Measurements from ENCODE around the gene SAG. TPM values are rescaled to one million over a fixed set of nuclear protein-coding genes. Genes with fewer than 3 reads are reported as not detected.
A peak's percentile ranks its signal among the peaks of the same experiment; 100 is the strongest.

SAG gene
- total and polyA plus RNA-seq, 2 of the 13 experiments (the other 11 are each of a cell fraction or from before 2014, with no cell fraction given): not detected

GRCh38 chr2:233387667-233388528, 80.3 kb downstream of the SAG start (continued):
- TF ChIP-seq NAIF1 (CRISPR knock-in tag; IDR thresholded peaks at IDR 0.05; ENCODE audit: borderline replicate concordance): peak; percentile 31; the same call in 1 of the 2 replicates
- peak; percentile 90 for TF ChIP-seq REPIN1 (CRISPR knock-in tag; IDR thresholded peaks at IDR 0.05; ENCODE audit: borderline replicate concordance, low read depth)
- TF ChIP-seq KMT2A (CRISPR knock-in tag; IDR thresholded peaks at IDR 0.05): peak; percentile 80
- TF ChIP-seq NFRKB (IDR thresholded peaks at IDR 0.05): no peak
- no peak; the same call in 1 of the 2 replicates for TF ChIP-seq MTERF4 (CRISPR knock-in tag; IDR thresholded peaks at IDR 0.05)
- no peak for TF ChIP-seq ZNF331 (CRISPR knock-in tag; IDR thresholded peaks at IDR 0.05)
- TF ChIP-seq ZC3H4 (CRISPR knock-in tag; IDR thresholded peaks at IDR 0.05; ENCODE audit: borderline replicate concordance): no peak
- TF ChIP-seq STAT6 (CRISPR knock-in tag; IDR thresholded peaks at IDR 0.05; ENCODE audit: borderline replicate concordance): no peak
- TF ChIP-seq ZNF280D (CRISPR knock-in tag; IDR thresholded peaks at IDR 0.05): no peak; the same call in 1 of the 2 replicates
- TF ChIP-seq SMARCE1 (IDR thresholded peaks at IDR 0.05; ENCODE audit: borderline replicate concordance): no peak
- TF ChIP-seq ZNF414 (CRISPR knock-in tag; IDR thresholded peaks at IDR 0.05): peak; percentile 62; the same call in 1 of the 2 replicates
- TF ChIP-seq ARID2 (CRISPR knock-in tag; IDR thresholded peaks at IDR 0.05; ENCODE audit: borderline replicate concordance): no peak; the same call in 1 of the 2 replicates
- TF ChIP-seq ZFYVE20 (CRISPR knock-in tag; IDR thresholded peaks at IDR 0.05; ENCODE audit: borderline replicate concordance, low read depth): no peak
- no peak for TF ChIP-seq SNAI1 (CRISPR knock-in tag; IDR thresholded peaks at IDR 0.05; ENCODE audit: borderline replicate concordance)
- no peak for TF ChIP-seq ZBTB39 (CRISPR knock-in tag; IDR thresholded peaks at IDR 0.05)
